ENCODE measurements around the gene SLC4A4. TPM values are rescaled to one million over a fixed set of nuclear protein-coding genes. Genes with fewer than 3 reads are reported as not detected.
A peak's percentile ranks its signal among the peaks of the same experiment; 100 is the strongest.

SLC4A4 gene
- polyA plus RNA-seq, 3 donors: 69.9 to 73.8 (median 70.6) TPM

- no peak for DNase-seq
These were observed 129.4 kb downstream of the SLC4A4 start for GRCh38 chr4:71468116-71468710.

- no peak for DNase-seq
These were observed 130.7 kb downstream of the SLC4A4 start for GRCh38 chr4:71469541-71469940.

GRCh38 chr4:71470524-71470923 lies 131.7 kb downstream of the SLC4A4 start:
- DNase-seq: no peak

- no peak for DNase-seq
These were observed 134.1 kb downstream of the SLC4A4 start for GRCh38 chr4:71472946-71473345.

- DNase-seq: no peak
These were observed 134.9 kb downstream of the SLC4A4 start for GRCh38 chr4:71473541-71474240.

- no peak for DNase-seq
These were observed 135.9 kb downstream of the SLC4A4 start for GRCh38 chr4:71474731-71475130.

- DNase-seq: no peak
These were observed 137.4 kb downstream of the SLC4A4 start for GRCh38 chr4:71476240-71476639.

GRCh38 chr4:71486550-71487343 lies 147.9 kb downstream of the SLC4A4 start:
- no peak for DNase-seq

GRCh38 chr4:71487344-71487920 lies 148.6 kb downstream of the SLC4A4 start:
- DNase-seq: peak; percentile 58

GRCh38 chr4:71494539-71494938 lies 155.7 kb downstream of the SLC4A4 start:
- DNase-seq: no peak

- DNase-seq: no peak
These were observed 156.6 kb downstream of the SLC4A4 start for GRCh38 chr4:71495454-71495853.

GRCh38 chr4:71497078-71497477 lies 158.3 kb downstream of the SLC4A4 start:
- DNase-seq: no peak

GRCh38 chr4:71498002-71498401 lies 159.2 kb downstream of the SLC4A4 start:
- peak; percentile 15 for DNase-seq

GRCh38 chr4:71498625-71499024 lies 159.8 kb downstream of the SLC4A4 start:
- DNase-seq: no peak

GRCh38 chr4:71501992-71502391 lies 163.2 kb downstream of the SLC4A4 start:
- DNase-seq: no peak

GRCh38 chr4:71518283-71518989 lies 179.6 kb downstream of the SLC4A4 start:
- DNase-seq: no peak

GRCh38 chr4:71520308-71520707 lies 181.5 kb downstream of the SLC4A4 start:
- no peak for DNase-seq

- no peak for DNase-seq
These were observed 182.0 kb downstream of the SLC4A4 start for GRCh38 chr4:71520850-71521249.

- no peak for DNase-seq
These were observed 185.9 kb downstream of the SLC4A4 start for GRCh38 chr4:71524756-71525155.

GRCh38 chr4:71526637-71527406 lies 188.0 kb downstream of the SLC4A4 start:
- no peak for DNase-seq

- DNase-seq: no peak
These were observed 193.6 kb downstream of the SLC4A4 start for GRCh38 chr4:71532407-71532806.

Measured in renal pelvis (tissue), 4 donors.